K562 (cell line): ENCODE data around the gene KNDC1. TPM values are rescaled to one million over a fixed set of nuclear protein-coding genes. Genes with fewer than 3 reads are reported as not detected.
"Not testable (repeated sequence)": the region's sequence is repeated elsewhere in the genome, so short reads cannot be mapped to it uniquely, and the experiment has no call there.

Experiments used
- ATAC-seq: fragments of 200-7000 bp; cut with Tn5 transposase; 3 replicates; pipeline ENCODE4 v1.9.1; 2020; ENCODE audit warnings: moderate library complexity
- BruUV-seq: library from RNA; stranded (reverse); fragments of 400-500 nt; replicated peaks from 2 replicates; lab custom pipeline; 2021; lab: Mats Ljungman, UMichigan
- CTCF ChIA-PET: fragments of 300-600 bp; formaldehyde crosslinking; extraction: SDS; loops from one replicate; lab custom pipeline; 2021; ENCODE audit warnings: low intra/inter-chr PET ratio; lab: Yijun Ruan, JAX
- POLR2A ChIA-PET: fragments of 300-600, 350-650 bp; sonication (Branson Sonifier 250); formaldehyde crosslinking; extraction: SDS; loops from one replicate; lab custom pipeline; 2021; ENCODE audit warnings: antibody characterized with exemption, inconsistent platforms; lab: Yijun Ruan, JAX
- DNase-seq, 4 experiments: peaks; one replicate each; pipeline versions ENCODE4 v3.0.0 to v3.0.0-alpha.2; 2011 to 2018; ENCODE audit warnings: low spot score in 3 of 4, mixed read lengths in 3 of 4; ENCODE audit errors: extremely low read depth in 1 of 4
- FAIRE-seq: peaks from 2 replicates; lab custom pipeline; 2011; peaks lifted over from hg19 to GRCh38; lab: Jason Lieb, UNC
- H2AFZ ChIP-seq: 2 replicates; pipeline ENCODE4 v1.6.0; 2011; ENCODE audit warnings: low read depth, low read length, control low read depth, inconsistent platforms
- H3K27ac ChIP-seq: fragments of 200-600 bp; 3 replicates; pipeline ENCODE4 v1.8.0; 2011; ENCODE audit warnings: low read depth, mild to moderate bottlenecking, control low read depth, inconsistent platforms, low read length, moderate library complexity, mixed read lengths; ENCODE audit errors: extremely low read depth
- H3K27me3 ChIP-seq, 2 experiments: fragments of 300-600 bp in 1 of 2; 2 replicates in 1 of 2; 3 replicates in 1 of 2; pipeline versions ENCODE4 v1.6.0 to v1.8.0; 2011; ENCODE audit warnings: inconsistent platforms in 2 of 2, low read length in 2 of 2, mild to moderate bottlenecking in 1 of 2, mixed read lengths in 1 of 2, moderate library complexity in 1 of 2; ENCODE audit not compliant: control insufficient read depth in 2 of 2, insufficient read depth in 2 of 2
- H3K36me3 ChIP-seq: fragments of 300-600 bp; 3 replicates; pipeline ENCODE4 v1.8.0; 2011; ENCODE audit warnings: mild to moderate bottlenecking, low read length, inconsistent platforms; ENCODE audit not compliant: control insufficient read depth, insufficient read depth
- H3K4me1 ChIP-seq, 2 experiments: fragments of 200-600 bp in 1 of 2; replicated peaks in 1 of 2; 2 replicates in 1 of 2; 3 replicates in 1 of 2; pipeline versions ENCODE4 v1.5.1 to v1.8.0; 2011; ENCODE audit warnings: inconsistent platforms in 2 of 2, low read length in 2 of 2, mild to moderate bottlenecking in 1 of 2, mixed read lengths in 1 of 2, moderate library complexity in 1 of 2; ENCODE audit not compliant: control insufficient read depth in 2 of 2, insufficient read depth in 2 of 2
- H3K4me2 ChIP-seq: 2 replicates; pipeline ENCODE4 v1.6.1; 2011; ENCODE audit warnings: low read length, control low read depth, inconsistent platforms, mixed read lengths; ENCODE audit not compliant: insufficient read depth
- H3K4me3 ChIP-seq: fragments of 200-600 bp; sonication (generic), shearing (Covaris generic); 2 replicates; pipeline ENCODE4 v1.5.1; 2016; ENCODE audit warnings: control low read depth, inconsistent platforms
- H3K79me2 ChIP-seq: fragments of 200-600 bp; 3 replicates; pipeline ENCODE4 v1.8.0; 2011; ENCODE audit warnings: low read length, inconsistent platforms; ENCODE audit not compliant: control insufficient read depth, insufficient read depth
- H3K9ac ChIP-seq, 2 experiments: 2 replicates each; pipeline versions ENCODE4 v1.6.0 to v1.6.1; 2011; ENCODE audit warnings: low read depth in 2 of 2, low read length in 2 of 2, control low read depth in 1 of 2, inconsistent platforms in 1 of 2, mild to moderate bottlenecking in 1 of 2, mixed read lengths in 1 of 2; ENCODE audit not compliant: insufficient read depth in 1 of 2
- H3K9me1 ChIP-seq: one replicate; pipeline ENCODE4 v1.6.0; 2011; ENCODE audit warnings: inconsistent platforms, mild to moderate bottlenecking, low read length, moderate library complexity; ENCODE audit not compliant: control insufficient read depth, insufficient read depth
- H3K9me3 ChIP-seq: replicated peaks from 2 replicates; pipeline ENCODE4 v1.5.1; 2011; ENCODE audit warnings: low read depth, low read length, inconsistent platforms; ENCODE audit not compliant: control insufficient read depth, insufficient read depth
- H4K20me1 ChIP-seq: replicated peaks from 2 replicates; pipeline ENCODE4 v1.6.1; 2011; ENCODE audit warnings: low read length, inconsistent platforms, mixed read lengths; ENCODE audit not compliant: control insufficient read depth, insufficient read depth
- ETV1 ChIP-seq: fragments of 450-650 bp; conservative IDR thresholded peaks from 2 replicates; pipeline ENCODE4 v1.6.1; 2016; ENCODE audit warnings: missing genetic modification characterization, control low read depth, low read depth, missing compliant biosample characterization
- NFIC ChIP-seq: fragments of 450-650 bp; IDR thresholded peaks from 2 replicates; pipeline ENCODE4 v1.6.1; 2017; ENCODE audit warnings: mild to moderate bottlenecking, inconsistent platforms
- OTX1 ChIP-seq: fragments of 450-650 bp; formaldehyde crosslinking; IDR thresholded peaks from 2 replicates; pipeline ENCODE4 v1.4.0; 2022; ENCODE audit warnings: mild to moderate bottlenecking
- ZNF121 ChIP-seq: sonication (generic); formaldehyde crosslinking; conservative IDR thresholded peaks from 2 replicates; pipeline ENCODE4 v1.8.0; 2022; ENCODE audit warnings: missing genetic modification reagents
- ZNF76 ChIP-seq: fragments of 250-450 bp; sonication (Bioruptor Pico); IDR thresholded peaks from 2 replicates; pipeline ENCODE4 v1.4.0; 2020; ENCODE audit warnings: mild to moderate bottlenecking, moderate library complexity, borderline replicate concordance
- WGBS: fragments of 100-300 bp; shearing (Covaris generic); methylation state at CpG from one replicate; pipeline ENCODE4 v1.1.6; 2016; ENCODE audit warnings: low coverage, mixed read lengths; ENCODE audit not compliant: insufficient coverage; ENCODE audit errors: missing lambda C conversion rate; 5-methylcytosine and 5-hydroxymethylcytosine counted together
- in situ Hi-C: fragments of 300-500 bp; cut with MboI; formaldehyde crosslinking; loops from 4 replicates; pipeline ENCODE4 v1.15.0; 2018; ENCODE audit warnings: inconsistent platforms, mixed read lengths
- intact Hi-C: fragments of 100-400 bp; cut with micrococcal nuclease; formaldehyde crosslinking; loops from 2 replicates; pipeline ENCODE4 v1.14.2; 2022
- polyA plus RNA-seq, 8 experiments: library from polyadenylated mRNA; depleted of rRNA in 4 of 8; stranded (reverse) in 5 of 8; unstranded in 3 of 8; fragments of >200 nt; fragmentation: Nextera tagmentation in 2 of 8; fragmentation: Illumina TruSeq in 1 of 8; extraction: Ambion mirVana in 2 of 8; extraction: Trizol in 1 of 8; gene quantifications; 2 replicates each; pipeline versions ENCODE4 v1.2.1 to v1.2.3, GENCODE V29; 2011 to 2014; ENCODE audit warnings: inconsistent platforms in 1 of 8, missing spikeins in 1 of 8
- total RNA-seq, 7 experiments: library from RNA; depleted of rRNA in 6 of 7; stranded (reverse); fragments of >200 nt in 6 of 7; fragmentation: Illumina TruSeq in 2 of 7; extraction: Trizol in 2 of 7; gene quantifications; 2 replicates each; pipeline versions ENCODE4 v1.2.1 to v1.2.3, GENCODE V29; 2011 to 2021; ENCODE audit warnings: low replicate concordance in 1 of 7
- TF ChIP-seq, protein P1 (sequence below): sonication (generic); formaldehyde crosslinking; IDR thresholded peaks from 2 replicates; pipeline ENCODE4 v1.8.0; 2022; ENCODE audit warnings: mild to moderate bottlenecking, missing genetic modification reagents, borderline replicate concordance
- TF ChIP-seq, protein P2 (sequence below): fragments of 450-650 bp; conservative IDR thresholded peaks from 2 replicates; pipeline ENCODE4 v1.6.1; 2016; ENCODE audit warnings: missing genetic modification characterization, low read depth, mild to moderate bottlenecking, missing compliant biosample characterization, moderate library complexity

The KNDC1 gene
- total and polyA plus RNA-seq, 9 of the 15 experiments (the other 6 are each of a cell fraction or from before 2014, with no cell fraction given) = 0.07 to 0.26 (median 0.11) TPM; not detected in 6

DNA sequence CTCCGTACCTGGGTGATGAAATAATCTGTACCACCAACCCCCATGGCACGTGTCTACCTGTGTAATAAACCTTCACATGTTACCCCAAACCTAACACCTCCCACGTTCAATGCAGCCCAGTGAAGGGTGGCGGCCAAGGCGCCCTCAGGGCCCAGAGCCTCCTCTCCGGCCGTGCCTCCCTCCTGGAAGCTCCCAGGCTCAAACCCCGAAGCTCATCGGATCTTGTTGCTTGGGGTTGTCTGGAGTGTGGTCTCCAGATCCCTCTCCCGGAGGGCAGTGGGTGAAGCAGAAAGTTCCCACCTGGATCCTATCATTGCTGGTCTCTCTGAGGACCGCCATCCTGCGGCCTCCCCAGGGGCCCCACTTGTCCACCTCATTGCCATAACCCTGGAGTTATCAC, 9.4 kb upstream of the KNDC1 start:
- H2AFZ ChIP-seq = no peak overlapping the region
- no peak overlapping the region for H3K27ac ChIP-seq
- ATAC-seq = no peak
- H3K27me3 ChIP-seq = peaks cover 8 to 20% of the 10 kb centered on the region in 2 experiments; a peak in 3 of 5 replicates
- no peaks in the 10 kb centered on the region for H3K9me1 ChIP-seq
- in situ Hi-C loops = no loop called here
- intact Hi-C loops = no loop called here
- TF ChIP-seq ZNF76 (no peak), ZNF121 (no peak), NFIC (no peak), ETV1 (no peak), OTX1 (CRISPR knock-in tag) (no peak)
- TF ChIP-seq, protein P1, sequence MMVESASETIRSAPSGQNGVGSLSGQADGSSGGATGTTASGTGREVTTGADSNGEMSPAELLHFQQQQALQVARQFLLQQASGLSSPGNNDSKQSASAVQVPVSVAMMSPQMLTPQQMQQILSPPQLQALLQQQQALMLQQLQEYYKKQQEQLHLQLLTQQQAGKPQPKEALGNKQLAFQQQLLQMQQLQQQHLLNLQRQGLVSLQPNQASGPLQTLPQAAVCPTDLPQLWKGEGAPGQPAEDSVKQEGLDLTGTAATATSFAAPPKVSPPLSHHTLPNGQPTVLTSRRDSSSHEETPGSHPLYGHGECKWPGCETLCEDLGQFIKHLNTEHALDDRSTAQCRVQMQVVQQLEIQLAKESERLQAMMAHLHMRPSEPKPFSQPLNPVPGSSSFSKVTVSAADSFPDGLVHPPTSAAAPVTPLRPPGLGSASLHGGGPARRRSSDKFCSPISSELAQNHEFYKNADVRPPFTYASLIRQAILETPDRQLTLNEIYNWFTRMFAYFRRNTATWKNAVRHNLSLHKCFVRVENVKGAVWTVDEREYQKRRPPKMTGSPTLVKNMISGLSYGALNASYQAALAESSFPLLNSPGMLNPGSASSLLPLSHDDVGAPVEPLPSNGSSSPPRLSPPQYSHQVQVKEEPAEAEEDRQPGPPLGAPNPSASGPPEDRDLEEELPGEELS (CRISPR knock-in tag) = no peak
- TF ChIP-seq, protein P2, sequence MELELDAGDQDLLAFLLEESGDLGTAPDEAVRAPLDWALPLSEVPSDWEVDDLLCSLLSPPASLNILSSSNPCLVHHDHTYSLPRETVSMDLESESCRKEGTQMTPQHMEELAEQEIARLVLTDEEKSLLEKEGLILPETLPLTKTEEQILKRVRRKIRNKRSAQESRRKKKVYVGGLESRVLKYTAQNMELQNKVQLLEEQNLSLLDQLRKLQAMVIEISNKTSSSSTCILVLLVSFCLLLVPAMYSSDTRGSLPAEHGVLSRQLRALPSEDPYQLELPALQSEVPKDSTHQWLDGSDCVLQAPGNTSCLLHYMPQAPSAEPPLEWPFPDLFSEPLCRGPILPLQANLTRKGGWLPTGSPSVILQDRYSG (tag) = no peak
- no peaks in the 10 kb centered on the region; a peak in 1 of 5 replicates for H3K4me1 ChIP-seq
- no peak overlapping the region for H3K4me3 ChIP-seq
- ChIA-PET CTCF (no interaction called here), POLR2A (no interaction called here)
- WGBS = 0% methylated on average over 7 of the region's 12 CpGs
- no peaks in the 10 kb centered on the region for H3K36me3 ChIP-seq
- DNase-seq = no peak
- no peak overlapping the region for H3K4me2 ChIP-seq
- no peaks in the 10 kb centered on the region for H3K9me3 ChIP-seq
- FAIRE-seq = no peak
- no peak overlapping the region for H3K9ac ChIP-seq
- H3K79me2 ChIP-seq = no peaks in the 10 kb centered on the region
- no TSS peak for BruUV-seq
- H4K20me1 ChIP-seq = no peaks in the 10 kb centered on the region; the same call in 1 of the 2 replicates

DNA sequence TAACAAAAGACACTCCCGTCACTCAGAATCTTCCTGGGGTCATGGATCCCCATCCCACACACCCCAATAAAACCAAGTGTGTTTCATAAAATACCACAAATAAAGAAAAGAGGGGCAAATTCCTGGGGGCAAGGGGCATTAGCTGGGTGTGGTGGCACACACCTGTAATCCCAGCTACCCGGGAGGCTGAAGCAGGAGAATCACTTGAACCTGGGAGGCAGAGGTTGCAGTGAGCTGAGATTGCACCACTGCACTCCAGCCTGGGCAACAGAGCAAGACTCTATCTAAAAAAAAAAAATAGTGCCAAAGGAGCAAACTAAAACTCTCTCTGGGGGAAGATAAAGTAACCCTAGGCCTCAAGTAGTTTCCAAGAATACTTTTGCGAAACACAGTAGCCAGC, 8.9 kb upstream of the KNDC1 start:
- in situ Hi-C loops, intact Hi-C loops, H3K4me2 ChIP-seq, H3K79me2 ChIP-seq, H4K20me1 ChIP-seq, BruUV-seq, H3K36me3 ChIP-seq, H3K9ac ChIP-seq, POLR2A ChIA-PET, H2AFZ ChIP-seq, DNase-seq, H3K4me3 ChIP-seq, ATAC-seq, CTCF ChIA-PET, FAIRE-seq, H3K9me3 ChIP-seq, H3K27ac ChIP-seq, H3K4me1 ChIP-seq, H3K9me1 ChIP-seq: not testable (repeated sequence)
- WGBS = 10% methylated on average over 3 of the region's 3 CpGs
- peaks cover 8 to 20% of the 10 kb centered on the region in 2 experiments; a peak in 3 of 5 replicates for H3K27me3 ChIP-seq
